Kidney (tissue), 14 donors: ENCODE results near the gene FLT4. TPM values are rescaled to one million over a fixed set of nuclear protein-coding genes. Genes with fewer than 3 reads are reported as not detected.

Experiments used
- DNase-seq, 5 donors: peaks; one replicate each; pipeline ENCODE4 v3.0.0-alpha.2; 2013 to 2020
- FAIRE-seq: peaks from 2 replicates; lab custom pipeline; 2012; peaks lifted over from hg19 to GRCh38; lab: Jason Lieb, UNC
- H3K27ac ChIP-seq, 2 donors: one replicate each; pipeline ENCODE4 v1.7.0; 2013; ENCODE audit warnings: low read depth in 2 of 2, low read length in 2 of 2, inconsistent platforms in 1 of 2
- H3K27me3 ChIP-seq: one replicate; pipeline ENCODE4 v1.7.1; 2013; ENCODE audit warnings: low read length, inconsistent platforms; ENCODE audit not compliant: control insufficient read depth, insufficient read depth
- H3K36me3 ChIP-seq, 3 donors: one replicate each; pipeline versions ENCODE4 v1.7.0 to v1.7.1; 2013; ENCODE audit warnings: low read length in 3 of 3, control low read depth in 1 of 3, inconsistent platforms in 1 of 3; ENCODE audit not compliant: insufficient read depth in 3 of 3, control insufficient read depth in 2 of 3
- H3K4me1 ChIP-seq, 3 donors: one replicate each; pipeline versions ENCODE4 v1.7.0 to v1.7.1; 2013; ENCODE audit warnings: low read length in 3 of 3, inconsistent platforms in 1 of 3, low read depth in 1 of 3; ENCODE audit not compliant: control insufficient read depth in 2 of 3, insufficient read depth in 2 of 3
- H3K4me3 ChIP-seq, 3 donors: one replicate each; pipeline versions ENCODE4 v1.7.0 to v1.8.1; 2013; ENCODE audit warnings: low read length in 3 of 3, control low read depth in 1 of 3, inconsistent platforms in 1 of 3
- H3K9ac ChIP-seq, 3 donors: one replicate each; pipeline versions ENCODE4 v1.7.0 to v1.7.1; 2013; ENCODE audit warnings: low read length in 3 of 3, control low read depth in 1 of 3, inconsistent platforms in 1 of 3
- H3K9me3 ChIP-seq, 3 donors: one replicate each; pipeline versions ENCODE4 v1.7.0 to v1.7.1; 2013; ENCODE audit warnings: low read length in 3 of 3, control low read depth in 1 of 3, inconsistent platforms in 1 of 3; ENCODE audit not compliant: control insufficient read depth in 2 of 3, insufficient read depth in 1 of 3
- CTCF ChIP-seq: IDR thresholded peaks from 3 replicates; pipeline ENCODE4 v1.5.1; 2012; ENCODE audit warnings: mild to moderate bottlenecking, moderate library complexity, borderline replicate concordance; ENCODE audit not compliant: insufficient read depth; ENCODE audit errors: extremely low read depth
- intact Hi-C: fragments of 100-400 bp; cut with DNase I; formaldehyde crosslinking; loops from one replicate; pipeline ENCODE4 v1.11.1; 2022
- polyA plus RNA-seq: library from polyadenylated mRNA; stranded (reverse); fragments of 350-450 nt; fragmentation: Illumina TruSeq; extraction: RNeasy Lipid Tissue Mini Kit (QIAGEN cat#74804); gene quantifications from one replicate; pipeline ENCODE4 v1.2.3, GENCODE V29; 2014; ENCODE audit warnings: low read depth, low replicate concordance; ENCODE audit not compliant: insufficient read depth
- total RNA-seq: library from RNA; stranded (reverse); fragmentation: NEBNext Ultra II Directional; extraction: Animal tissue kit (Norgen Biotek cat#: 25700); gene quantifications from one replicate; pipeline ENCODE4 v1.2.1, GENCODE V29; 2021
- donor health status: control.
- donor health status: control.
- donor health status: control.
- donor health status: control.
- donor health status: control.
- donor health status: DM: yes; HTN: yes; CAD: no.
- donor health status: Normal renal cell carcinoma (clear cell type).

Gene FLT4
- total and polyA plus RNA-seq, 2 donors from 2014 or later, result 6.9 to 29.4 TPM

GRCh38 chr5:180644825-180645273 lies 4.6 kb downstream of the FLT4 start:
- no peak overlapping the region for H3K9ac ChIP-seq
- no peaks in the 10 kb centered on the region for H3K9me3 ChIP-seq
- peaks cover 0 to 6% (median 0%) of the 10 kb centered on the region in 3 donors for H3K4me1 ChIP-seq
- peaks cover 3% of the 10 kb centered on the region for H3K27me3 ChIP-seq
- FAIRE-seq (no peak), DNase-seq (no peak)
- intact Hi-C loops, result no loop called here
- TF ChIP-seq CTCF, result no peak
- H3K4me3 ChIP-seq, result no peak overlapping the region
- no peaks in the 10 kb centered on the region for H3K36me3 ChIP-seq
- peak overlapping the region in 1 of 2 donors; percentile 8 for H3K27ac ChIP-seq

- Histone ChIP-seq H3K9me3 (no peaks in the 10 kb centered on the region), H3K4me1 (peaks cover 0 to 7% (median 0%) of the 10 kb centered on the region in 3 donors), H3K4me3 (no peak overlapping the region), H3K36me3 (no peaks in the 10 kb centered on the region), H3K27ac (peak overlapping the region in 1 of 2 donors; percentile 8), H3K27me3 (peaks cover 3% of the 10 kb centered on the region), H3K9ac (no peak overlapping the region)
- FAIRE-seq (no peak), DNase-seq (peak in 2 of 5 donors; percentile 4 to 32)
- intact Hi-C loops, result no loop called here
- no peak for TF ChIP-seq CTCF
Measured at GRCh38 chr5:180644129-180644824, 5.1 kb downstream of the FLT4 start.

GRCh38 chr5:180643191-180643851 lies 6.1 kb downstream of the FLT4 start:
- peak in 3 of 5 donors; percentile 8 to 54 (median 26) for DNase-seq
- FAIRE-seq, result no peak

More at GRCh38 chr5:180643191-180643851, 6.1 kb downstream of the FLT4 start:
- no peak overlapping the region for H3K4me3 ChIP-seq
- intact Hi-C loops, result no loop called here
- no peak for TF ChIP-seq CTCF
- H3K27ac ChIP-seq, result no peak overlapping the region
- peaks cover 0 to 8% (median 0%) of the 10 kb centered on the region in 3 donors for H3K4me1 ChIP-seq
- no peak overlapping the region for H3K9ac ChIP-seq
- peaks cover 3% of the 10 kb centered on the region for H3K27me3 ChIP-seq
- no peaks in the 10 kb centered on the region for H3K9me3 ChIP-seq
- no peaks in the 10 kb centered on the region for H3K36me3 ChIP-seq
